Daoy (cell line): ENCODE measurements around the gene TMEM238. TPM values are rescaled to one million over a fixed set of nuclear protein-coding genes. Genes with fewer than 3 reads are reported as not detected.
A peak's percentile ranks its signal among the peaks of the same experiment; 100 is the strongest.
"Not testable (repeated sequence)": the region's sequence is repeated elsewhere in the genome, so short reads cannot be mapped to it uniquely, and the experiment has no call there.

Source experiments
- DNase-seq: peaks from one replicate; pipeline ENCODE4 v3.0.0-alpha.2; 2015; ENCODE audit warnings: low read depth
- total RNA-seq: library from RNA; depleted of rRNA; stranded (reverse); fragments of >200 nt; shearing (Covaris generic); gene quantifications from 2 replicates; pipeline ENCODE4 v1.2.3, GENCODE V29; 2014; rRNA removed

The TMEM238 gene
- total RNA-seq = 3.3 and 3.9 TPM in 2 replicates

GRCh38 chr19:55384131-55384919 lies at the start of gene TMEM238:
Gene TMEM238 (minus strand): TSS chr19:55384292. CDS start chr19:55384259, 33 bp downstream.
- no peak for DNase-seq

GRCh38 chr19:55433292-55433691 lies 49.2 kb upstream of the TMEM238 start:
- DNase-seq = no peak

- DNase-seq = no peak
Measured at GRCh38 chr19:55432241-55432959, 48.3 kb upstream of the TMEM238 start.

- no peak for DNase-seq
Measured at GRCh38 chr19:55431183-55431582, 47.1 kb upstream of the TMEM238 start.

- no peak for DNase-seq
Measured at GRCh38 chr19:55426042-55426441, 42.0 kb upstream of the TMEM238 start.

- no peak for DNase-seq
Measured at GRCh38 chr19:55424518-55424917, 40.4 kb upstream of the TMEM238 start.

- DNase-seq = no peak
Measured at GRCh38 chr19:55423225-55424005, 39.3 kb upstream of the TMEM238 start.

- DNase-seq = not testable (repeated sequence)
Measured at GRCh38 chr19:55421281-55421680, 37.2 kb upstream of the TMEM238 start.

- DNase-seq = no peak
Measured at GRCh38 chr19:55419624-55420236, 35.6 kb upstream of the TMEM238 start.

GRCh38 chr19:55419103-55419502 lies 35.0 kb upstream of the TMEM238 start:
- no peak for DNase-seq

- peak; percentile 78 for DNase-seq
Measured at GRCh38 chr19:55418185-55418584, 34.1 kb upstream of the TMEM238 start.

- no peak for DNase-seq
Measured at GRCh38 chr19:55410168-55410567, 26.1 kb upstream of the TMEM238 start.

- DNase-seq = not testable (repeated sequence)
Measured at GRCh38 chr19:55409179-55409578, 25.1 kb upstream of the TMEM238 start.

GRCh38 chr19:55408533-55408872 lies 24.4 kb upstream of the TMEM238 start:
- no peak for DNase-seq

GRCh38 chr19:55407800-55408532 lies 23.9 kb upstream of the TMEM238 start:
- DNase-seq = peak; percentile 99

- DNase-seq = not testable (repeated sequence)
Measured at GRCh38 chr19:55407550-55407799, 23.4 kb upstream of the TMEM238 start, which contains the start of gene UBE2S. Gene UBE2S (minus strand): TSS chr19:55407788. CDS start chr19:55407589, 199 bp downstream.

- DNase-seq = peak; percentile 37
Measured at GRCh38 chr19:55406826-55407549, 22.9 kb upstream of the TMEM238 start.

- no peak for DNase-seq
Measured at GRCh38 chr19:55406091-55406825, 22.2 kb upstream of the TMEM238 start.

GRCh38 chr19:55405638-55406037 lies 21.5 kb upstream of the TMEM238 start:
- no peak for DNase-seq

GRCh38 chr19:55402509-55402908 lies 18.4 kb upstream of the TMEM238 start:
- DNase-seq = no peak
